GM18867 (cell line): Measurements from ENCODE around the gene GLIS1.

Experiments
- ATAC-seq: cut with Tn5 transposase; IDR thresholded peaks from one replicate; pipeline ENCODE4 v1.9.1; 2021; ENCODE audit warnings: mild to moderate bottlenecking, moderate library complexity; ENCODE audit not compliant: unreplicated experiment

The GLIS1 gene

DNA sequence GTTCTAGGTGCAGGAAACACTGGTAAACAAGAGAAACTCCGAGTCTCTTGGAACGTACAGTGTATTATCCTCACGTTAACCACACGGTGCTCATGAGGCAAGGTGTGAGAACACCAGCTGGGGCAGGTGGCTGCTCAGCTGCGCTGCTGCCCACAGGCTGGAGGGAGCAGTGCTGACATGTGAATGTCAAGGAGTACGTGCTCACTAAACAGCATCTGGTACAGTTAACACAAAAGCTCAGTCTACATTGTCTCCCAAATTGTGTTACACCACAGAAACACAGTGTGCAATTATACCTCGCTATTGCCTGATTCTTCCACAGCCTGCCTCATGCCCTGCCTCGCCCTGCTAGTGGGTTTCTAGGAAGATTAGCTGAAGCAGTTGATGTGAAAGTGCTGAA, 138.4 kb downstream of the GLIS1 start:
- peak; percentile 66 for ATAC-seq

DNA sequence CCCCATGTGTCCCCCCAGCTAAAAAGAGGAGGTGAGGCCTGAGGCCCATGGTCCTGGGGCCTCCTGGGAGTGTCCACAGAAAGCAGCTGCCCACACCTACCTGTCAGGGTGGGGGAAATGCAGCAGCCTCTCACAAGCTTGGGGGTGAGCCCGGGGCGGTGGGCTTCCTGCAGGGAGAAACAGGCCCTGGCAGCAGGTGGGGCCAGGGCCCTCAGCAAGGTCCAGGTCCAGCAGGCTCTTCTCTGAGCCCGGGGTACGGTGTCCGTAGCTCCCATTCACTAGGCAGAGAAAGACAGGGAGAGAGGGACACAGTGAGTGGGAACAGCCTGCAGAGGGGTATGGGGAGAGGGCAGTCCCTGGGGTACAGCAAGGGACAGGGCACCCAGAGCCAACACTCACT, 139.0 kb downstream of the GLIS1 start:
- ATAC-seq, result no peak

DNA sequence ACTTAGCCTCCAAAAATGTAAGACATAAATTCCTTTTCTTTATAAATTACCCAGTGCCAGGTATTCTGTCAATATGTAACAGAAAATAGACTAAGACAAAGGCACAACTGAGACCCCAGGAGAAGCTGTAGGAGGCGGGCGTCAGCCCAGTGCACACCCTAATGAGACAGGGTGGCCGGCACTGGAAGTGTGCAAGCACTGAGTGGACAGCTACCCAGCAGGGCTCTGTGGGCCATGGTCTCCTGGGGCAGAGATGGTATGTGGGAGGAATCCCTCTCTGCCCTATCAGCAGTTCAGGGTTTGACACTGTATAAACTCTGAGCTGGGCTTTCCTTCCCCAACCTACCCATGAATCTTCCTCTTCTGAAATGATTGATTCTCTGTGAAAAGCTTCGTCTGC, 139.5 kb downstream of the GLIS1 start:
- no peak for ATAC-seq

DNA sequence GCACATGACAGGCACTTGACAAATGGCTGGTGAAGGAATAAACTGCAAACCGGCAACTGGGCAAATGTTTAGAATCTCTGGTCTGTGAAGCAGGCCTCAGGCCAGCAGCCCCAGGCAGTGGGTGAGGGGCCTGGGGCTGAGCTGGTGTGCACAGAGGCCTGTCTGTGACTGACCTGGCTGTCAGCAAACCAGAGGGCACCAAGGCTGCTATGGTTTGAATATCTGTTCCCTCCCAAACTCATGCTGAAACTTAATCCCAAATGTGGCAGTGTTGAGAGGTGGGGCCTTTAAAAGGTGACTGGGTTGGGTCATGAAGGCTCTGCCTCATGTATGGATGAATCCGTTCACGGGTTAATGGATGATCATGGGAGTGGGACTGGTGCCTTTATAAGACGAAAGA, 140.0 kb downstream of the GLIS1 start:
- no peak for ATAC-seq

DNA sequence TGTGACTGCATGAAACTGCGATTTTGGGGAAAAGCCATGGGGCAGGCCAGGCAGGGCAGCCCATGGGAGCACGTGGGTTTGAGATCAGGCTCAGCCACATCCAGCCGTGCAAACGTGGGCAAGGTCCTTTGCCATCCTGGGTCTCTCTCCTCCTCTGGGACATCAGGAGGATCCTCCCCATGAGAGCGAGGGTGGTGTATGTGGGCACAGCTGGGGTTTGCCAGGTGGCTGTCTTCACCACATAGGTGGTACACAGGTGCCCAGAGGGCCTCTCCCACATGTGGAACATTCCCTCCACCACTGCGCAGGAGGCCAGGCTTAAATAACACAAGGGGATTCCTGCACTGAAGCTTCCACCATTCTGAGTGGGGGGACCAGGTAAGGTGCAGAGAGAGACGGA, 143.1 kb downstream of the GLIS1 start:
- ATAC-seq, result no peak

DNA sequence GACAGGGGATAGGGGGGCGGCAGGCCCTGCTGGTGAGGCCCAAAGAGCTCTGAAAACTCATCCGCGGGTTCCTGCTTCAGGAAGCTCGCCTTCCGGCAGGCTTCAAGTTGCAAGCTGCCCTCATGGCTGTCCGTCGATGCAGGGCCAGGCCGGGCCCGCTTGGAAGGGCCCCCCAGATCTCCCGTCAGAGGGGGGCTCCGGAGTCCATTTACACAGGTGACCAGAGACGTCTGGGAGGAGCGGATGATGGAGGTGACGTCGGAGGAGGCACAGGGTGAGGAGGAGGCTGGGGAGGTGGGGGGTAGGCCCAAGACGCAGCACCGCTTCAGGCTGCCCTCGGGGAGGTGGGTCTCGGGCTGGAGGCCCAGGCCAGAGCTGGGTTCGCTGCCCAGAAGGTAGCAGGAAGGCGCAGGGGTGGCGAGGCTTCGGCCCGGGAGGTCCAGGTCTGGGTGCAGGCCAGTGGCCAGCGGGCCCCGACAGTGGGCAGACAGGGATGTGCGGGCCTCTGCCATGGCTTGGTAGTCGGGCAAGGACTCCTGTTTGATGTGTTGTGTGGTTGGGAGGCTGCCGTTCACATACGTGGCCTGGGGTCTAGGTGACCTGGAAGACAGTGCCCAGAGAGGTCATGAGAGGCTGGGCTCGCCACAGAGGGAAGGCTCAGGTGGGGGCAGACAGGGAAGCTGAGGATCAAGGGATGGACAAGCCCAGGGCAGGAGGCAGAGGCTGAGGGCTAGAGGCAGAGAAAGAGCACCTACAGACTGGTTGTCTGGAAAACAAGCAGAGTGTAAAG, 144.4 kb downstream of the GLIS1 start:
- no peak for ATAC-seq

GRCh38 chr1:53593758-53594380, 145.1 kb downstream of the GLIS1 start:
- no peak for ATAC-seq

DNA sequence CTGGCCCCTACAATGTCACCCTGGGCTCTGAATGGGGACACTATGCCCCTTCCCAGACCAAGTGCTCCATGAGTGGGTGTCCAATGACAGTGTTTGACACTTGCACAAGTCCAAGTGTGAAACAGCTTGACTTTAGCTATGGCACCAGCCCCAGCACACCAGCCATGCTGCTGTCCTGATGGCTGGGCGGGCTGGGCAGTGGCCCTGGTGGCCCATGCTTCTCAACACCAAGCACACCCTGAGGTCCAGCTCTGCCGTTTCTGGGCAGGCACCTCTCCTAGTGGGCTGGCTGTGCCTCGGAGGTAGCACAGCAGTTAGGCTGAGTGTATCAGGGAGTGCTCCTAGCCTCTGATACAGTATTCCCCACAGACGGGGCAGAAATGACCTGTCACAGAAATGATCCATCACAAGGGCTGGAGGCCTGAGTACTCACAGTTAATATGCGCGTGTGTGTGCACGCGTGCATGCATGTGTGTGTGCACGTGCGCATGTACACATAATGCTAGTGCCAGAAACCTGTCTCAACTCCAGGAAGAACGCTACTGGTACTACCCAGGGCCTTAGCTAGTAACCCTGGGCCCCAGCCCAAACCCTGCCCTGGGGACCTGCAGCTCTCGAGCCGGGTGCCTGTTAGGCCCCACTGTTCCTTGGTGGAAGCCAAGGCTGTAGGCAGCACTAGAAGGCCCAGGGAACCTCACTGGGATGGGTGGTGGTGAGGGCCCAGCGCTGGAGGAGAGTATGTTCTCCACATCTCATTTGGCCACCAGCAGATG, 145.8 kb downstream of the GLIS1 start:
- no peak for ATAC-seq

DNA sequence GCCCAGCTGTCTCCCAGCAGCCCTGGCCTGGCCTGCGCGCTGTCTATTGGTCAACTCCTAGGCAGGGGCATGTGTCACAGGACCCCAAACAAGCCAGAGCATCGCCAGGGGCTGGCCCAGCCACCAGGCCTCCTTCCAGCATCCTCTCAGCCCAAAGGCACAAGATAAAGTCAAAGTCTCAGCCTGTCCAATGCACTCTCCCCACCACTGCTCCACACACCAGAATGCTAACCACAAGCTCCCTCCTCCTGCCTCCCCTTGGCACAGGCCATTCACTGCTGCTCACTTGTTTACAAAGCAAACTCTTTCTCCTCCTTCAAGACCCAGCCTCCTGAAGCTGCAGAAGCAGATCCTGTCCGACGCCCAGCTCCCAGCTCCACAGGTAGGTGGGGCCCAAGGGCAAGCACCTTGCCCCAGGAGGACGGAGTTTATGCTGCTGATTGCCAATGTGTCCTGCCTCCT, 146.4 kb downstream of the GLIS1 start:
- ATAC-seq, result no peak

GRCh38 chr1:53591924-53592323, 147.0 kb downstream of the GLIS1 start:
- no peak for ATAC-seq

DNA sequence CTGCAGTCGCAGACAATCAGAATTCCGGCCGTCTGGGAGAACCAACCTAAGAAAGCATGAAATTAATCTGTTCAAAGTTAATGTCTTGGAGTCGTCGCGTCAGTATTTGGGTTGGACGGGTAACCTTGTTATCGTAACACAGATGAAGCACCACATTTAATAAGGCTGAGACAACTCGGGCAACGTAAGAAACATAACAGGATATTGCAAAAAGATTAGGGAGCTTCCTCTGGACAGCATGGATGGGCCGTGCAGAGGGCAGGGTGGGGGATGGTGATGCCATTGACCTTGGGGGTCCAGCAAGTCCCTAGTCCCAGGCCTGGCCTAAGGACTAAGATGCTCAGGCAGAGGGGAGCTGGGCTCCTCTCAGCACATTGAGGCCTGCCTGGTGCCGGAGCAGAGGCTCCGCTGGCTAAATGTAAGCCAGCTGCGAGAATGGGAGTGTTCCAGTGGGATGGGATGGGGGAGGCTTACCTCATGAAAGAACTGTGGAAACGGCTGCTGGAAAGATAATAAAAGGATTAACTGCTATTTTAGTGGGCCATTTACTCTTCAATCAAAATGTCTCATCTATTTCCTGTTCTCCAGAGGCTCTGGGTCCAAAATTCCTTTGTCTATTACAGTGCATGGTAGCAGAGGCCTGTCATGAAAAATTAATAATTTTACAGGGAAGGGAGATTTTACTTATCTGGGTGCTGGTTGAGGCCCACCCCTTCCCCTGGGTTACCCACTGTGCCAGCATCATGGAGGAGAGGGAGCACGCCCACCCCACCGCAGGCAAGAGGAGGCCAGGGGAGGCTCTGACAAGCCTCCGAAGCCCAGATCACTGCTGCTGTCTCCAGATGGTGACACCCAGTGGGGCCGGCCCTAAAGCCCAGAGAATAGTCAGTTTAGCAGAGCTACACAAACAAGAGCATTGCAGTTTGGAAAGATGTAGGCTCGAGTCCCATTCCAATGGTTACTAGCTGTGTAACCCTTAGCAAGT, 148.1 kb downstream of the GLIS1 start:
- ATAC-seq, result no peak

DNA sequence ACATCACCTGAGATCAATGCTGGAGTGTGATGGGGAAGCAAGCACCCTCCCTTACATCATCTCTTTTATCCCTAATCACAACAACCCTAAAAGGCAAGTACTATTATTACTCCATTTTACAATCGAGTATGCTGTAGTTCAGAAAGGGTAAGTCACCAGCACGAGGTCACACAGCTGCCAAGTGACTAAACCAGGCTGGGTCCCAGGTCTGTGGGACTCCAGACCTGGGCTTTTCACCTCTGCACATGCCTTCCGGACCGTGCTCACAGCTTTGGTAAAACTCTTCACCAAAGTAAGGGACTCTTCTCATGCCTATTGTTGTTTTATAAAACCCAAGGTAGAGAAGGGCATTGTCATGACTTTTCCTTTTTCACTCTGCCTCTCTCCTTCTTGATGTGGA, 148.9 kb downstream of the GLIS1 start:
- ATAC-seq, result no peak

DNA sequence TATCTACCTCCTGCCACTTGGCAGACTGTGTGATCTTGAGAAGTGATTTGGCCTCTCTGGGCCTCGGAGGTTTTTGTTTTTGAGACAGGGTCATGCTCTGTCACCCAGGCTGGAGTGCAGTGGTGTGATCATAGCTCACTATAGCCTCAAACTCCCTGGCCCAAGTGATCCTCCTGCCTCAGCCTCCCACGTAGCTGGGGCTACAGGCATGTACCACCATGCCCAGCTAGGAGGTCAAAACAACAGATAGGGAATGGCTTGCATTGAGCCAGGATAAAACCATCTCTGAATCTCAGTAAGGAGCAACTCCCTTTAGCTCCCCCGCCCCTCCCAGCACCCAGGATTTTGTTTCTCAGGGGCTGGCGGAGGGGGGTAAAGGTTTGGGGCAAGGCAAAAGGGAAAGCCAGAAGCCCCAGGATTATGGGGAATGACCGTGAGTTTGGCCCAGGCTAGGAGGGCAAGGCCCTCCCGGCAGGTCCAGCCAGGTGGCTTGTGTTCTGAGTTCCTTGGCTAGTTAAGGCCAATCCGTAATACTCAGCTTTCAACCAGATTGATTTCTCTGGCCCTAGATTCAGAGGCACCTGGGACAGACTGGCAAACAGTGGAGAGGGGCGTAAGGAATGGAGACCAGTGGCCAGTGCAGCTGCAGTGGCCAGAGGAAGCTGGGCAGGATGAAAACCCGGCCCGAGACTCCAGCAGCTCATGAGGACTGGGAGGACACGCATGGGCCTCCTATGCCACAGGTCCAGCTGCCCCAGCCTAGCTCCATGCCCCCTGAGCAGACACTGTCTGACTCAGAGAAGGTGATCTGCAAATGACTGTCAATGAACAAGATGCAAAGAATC, 149.7 kb downstream of the GLIS1 start:
- no peak for ATAC-seq

GRCh38 chr1:53588053-53588779, 150.7 kb downstream of the GLIS1 start:
- no peak for ATAC-seq

GRCh38 chr1:53587252-53587988, 151.5 kb downstream of the GLIS1 start:
- ATAC-seq, result no peak

GRCh38 chr1:53586765-53587164, 152.2 kb downstream of the GLIS1 start:
- no peak for ATAC-seq

DNA sequence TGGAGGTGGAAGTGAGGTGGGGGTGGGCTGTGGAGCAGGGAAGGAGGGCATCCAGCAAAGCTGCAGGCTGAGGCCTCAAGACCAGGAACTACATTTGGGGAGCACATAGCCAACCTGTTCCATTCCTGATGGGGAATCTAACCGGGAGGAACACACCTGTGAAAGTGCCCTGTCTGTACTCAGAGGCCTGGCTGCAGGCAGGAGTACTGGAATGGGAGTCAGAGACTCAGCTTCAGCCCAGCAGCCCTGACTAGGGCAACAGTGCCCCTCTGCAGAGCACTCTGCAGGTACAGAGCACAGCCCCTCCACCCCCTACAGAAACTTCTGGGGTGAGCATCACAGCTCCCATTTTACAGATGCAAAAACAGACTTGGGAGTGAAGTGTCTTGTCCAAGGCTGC, 153.4 kb downstream of the GLIS1 start:
- ATAC-seq, result no peak

GRCh38 chr1:53585129-53585528, 153.8 kb downstream of the GLIS1 start:
- ATAC-seq, result no peak

GRCh38 chr1:53584777-53585107, 154.2 kb downstream of the GLIS1 start:
- no peak for ATAC-seq
